Psoas muscle (tissue), 8 donors: Measurements from ENCODE around the gene NTN5. TPM values are rescaled to one million over a fixed set of nuclear protein-coding genes. Genes with fewer than 3 reads are reported as not detected.

Experiments used
- ATAC-seq, 4 donors: fragments of 200-7000 bp; cut with Tn5 transposase; one replicate each; pipeline ENCODE4 v1.9.1; 2020; ENCODE audit warnings: moderate library complexity in 3 of 4, mild to moderate bottlenecking in 2 of 4
- DNase-seq, 2 donors: peaks; one replicate each; pipeline ENCODE4 v3.0.0-alpha.2; 2020
- H3K27ac ChIP-seq: fragments of 200-600 bp; one replicate; pipeline ENCODE4 v1.8.0; 2022
- H3K27me3 ChIP-seq, 3 donors: fragments of 200-600 bp in 1 of 3; one replicate each; pipeline versions ENCODE4 v1.6.1 to v1.8.0; 2013 to 2022; ENCODE audit warnings: low read length in 2 of 3, mild to moderate bottlenecking in 2 of 3, moderate library complexity in 1 of 3; ENCODE audit not compliant: insufficient read depth in 3 of 3
- H3K36me3 ChIP-seq, 2 donors: fragments of 200-600 bp in 1 of 2; one replicate each; pipeline versions ENCODE4 v1.6.1 to v1.8.0; 2013 to 2022; ENCODE audit warnings: low read depth in 1 of 2, mild to moderate bottlenecking in 1 of 2, moderate library complexity in 1 of 2; ENCODE audit not compliant: insufficient read depth in 1 of 2
- H3K4me1 ChIP-seq: fragments of 200-600 bp; one replicate; pipeline ENCODE4 v1.8.0; 2022
- H3K4me3 ChIP-seq: fragments of 200-600 bp; one replicate; pipeline ENCODE4 v1.8.0; 2022; ENCODE audit warnings: mild to moderate bottlenecking
- H3K9me3 ChIP-seq: fragments of 200-600 bp; one replicate; pipeline ENCODE4 v1.8.0; 2022
- CTCF ChIP-seq: fragments of 200-600 bp; IDR thresholded peaks from one replicate; pipeline ENCODE4 v1.8.0; 2022; ENCODE audit warnings: antibody characterized with exemption
- WGBS, 3 donors: extraction: QIAGEN DNeasy Blood & Tissue Kit; methylation state at CpG; one replicate each; pipeline versions ENCODE4 v1.1.6 to v1.1.7; 2013; 5-methylcytosine and 5-hydroxymethylcytosine counted together
- intact Hi-C, 2 donors: fragments of 100-400 bp; cut with DNase I; formaldehyde crosslinking; loops; one replicate each; pipeline versions ENCODE4 v1.11.0 to v1.14.2; 2022
- polyA plus RNA-seq, 3 donors: library from polyadenylated mRNA; stranded (reverse); fragments of 200-250 nt; gene quantifications; one replicate each; pipeline ENCODE4 v1.2.3, GENCODE V29; 2013
- total RNA-seq, 4 donors: library from RNA; stranded (reverse); fragmentation: NEBNext Ultra II Directional in 2 of 4; extraction: Animal tissue kit (Norgen Biotek cat#: 25700) in 2 of 4; gene quantifications; one replicate each; pipeline versions ENCODE4 v1.2.1 to v1.2.4, GENCODE V29; 2021 to 2023
- donor health status: healthy with polysubstance abuse.
- donor health status: DM: no; HTN: no; CAD: no; lungs with moderate emphysema.
- donor health status: Bipolar disorder and iron deficiency.
- donor health status: healthy.
- donor health status: DM: yes; HTN: yes; CAD: no.
- donor health status: DM: no; HTN: no; CAD: no.
- donor health status: DM: no; HTN: no; CAD: no.
- donor health status: DM: yes; HTN: yes; CAD: no.

The NTN5 gene
- total and polyA plus RNA-seq, 7 donors: 0.04 to 0.21 TPM; not detected in 5

- 31 to 37% (median 32%) methylated on average over 11 of the region's 11 CpGs for WGBS, 3 donors
- TF ChIP-seq CTCF: no peak
- H3K27me3 ChIP-seq: no peaks in the 10 kb centered on the region
- no peak overlapping the region for H3K4me3 ChIP-seq
- no peak overlapping the region for H3K27ac ChIP-seq
- H3K9me3 ChIP-seq: no peaks in the 10 kb centered on the region
- no peaks in the 10 kb centered on the region for H3K4me1 ChIP-seq
- intact Hi-C loops: loop anchor here in 1 of 2 donors (5.0 kb wide), 1 partner anchor 53 kb away; no protein-coding TSS in a partner anchor
- no peaks in the 10 kb centered on the region for H3K36me3 ChIP-seq
- DNase-seq: no peak
- no peak for ATAC-seq
These were observed 18.3 kb downstream of the NTN5 start for GRCh38 chr19:48654299-48655059.

- ATAC-seq: no peak
- H3K4me1 ChIP-seq: no peaks in the 10 kb centered on the region
These were observed 21.2 kb downstream of the NTN5 start for GRCh38 chr19:48651683-48652048.

GRCh38 chr19:48650974-48651682 is 21.7 kb downstream of the NTN5 start:
- no peak for DNase-seq
- WGBS, 3 donors: 89 to 90% (median 89%) methylated on average over 12 of the region's 12 CpGs

More at GRCh38 chr19:48651683-48652048, 21.2 kb downstream of the NTN5 start:
- H3K36me3 ChIP-seq: no peaks in the 10 kb centered on the region
- WGBS, 3 donors: 69 to 94% (median 88%) methylated on average over 5 of the region's 5 CpGs
- intact Hi-C loops: loop anchor here in 1 of 2 donors (5.0 kb wide), 1 partner anchor 56 kb away; no protein-coding TSS in a partner anchor
- TF ChIP-seq CTCF: no peak
- H3K27ac ChIP-seq: no peak overlapping the region
- DNase-seq: no peak
- H3K27me3 ChIP-seq: no peaks in the 10 kb centered on the region
- no peak overlapping the region for H3K4me3 ChIP-seq
- no peaks in the 10 kb centered on the region for H3K9me3 ChIP-seq

GRCh38 chr19:48648134-48648533 is 24.7 kb downstream of the NTN5 start:
- H3K4me1 ChIP-seq: peaks cover 18% of the 10 kb centered on the region
- no peak overlapping the region for H3K27ac ChIP-seq
- no peak for TF ChIP-seq CTCF
- DNase-seq: no peak
- no peaks in the 10 kb centered on the region for H3K36me3 ChIP-seq
- ATAC-seq: no peak
- WGBS, 3 donors: 52 to 61% (median 53%) methylated on average over 2 of the region's 2 CpGs
- no peaks in the 10 kb centered on the region for H3K27me3 ChIP-seq
- intact Hi-C loops: loop anchor here (5.0 kb wide), 3 partner anchors 94 to 194 kb away; partner anchors contain the start of genes HSD17B14 (in 1 of the 2) and RASIP1 (in 1 of the 2)
- H3K9me3 ChIP-seq: no peaks in the 10 kb centered on the region
- H3K4me3 ChIP-seq: no peak overlapping the region

More at GRCh38 chr19:48650974-48651682, 21.7 kb downstream of the NTN5 start:
- intact Hi-C loops: loop anchor here in 1 of 2 donors (5.0 kb wide), 1 partner anchor 56 kb away; no protein-coding TSS in a partner anchor
- Histone ChIP-seq H3K36me3 (no peaks in the 10 kb centered on the region), H3K9me3 (no peaks in the 10 kb centered on the region), H3K4me3 (no peak overlapping the region), H3K4me1 (no peaks in the 10 kb centered on the region), H3K27ac (no peak overlapping the region), H3K27me3 (no peaks in the 10 kb centered on the region)
- TF ChIP-seq CTCF: no peak
- no peak for ATAC-seq
